DND-41 (cell line): ENCODE results near the gene VDAC2.

Experiments used
- EZH2 ChIP-seq: IDR thresholded peaks from 3 replicates; pipeline ENCODE4 v1.6.1; 2012; ENCODE audit warnings: borderline replicate concordance, low read depth, mild to moderate bottlenecking, moderate library complexity, low read length, inconsistent platforms; ENCODE audit not compliant: severe bottlenecking
- TF ChIP-seq, protein P1 (sequence below): IDR thresholded peaks from 2 replicates; pipeline ENCODE4 v1.5.1; 2012; ENCODE audit warnings: borderline replicate concordance, low read length, moderate library complexity, mild to moderate bottlenecking; ENCODE audit not compliant: poor library complexity, severe bottlenecking; ENCODE audit errors: extremely low read depth

DNA sequence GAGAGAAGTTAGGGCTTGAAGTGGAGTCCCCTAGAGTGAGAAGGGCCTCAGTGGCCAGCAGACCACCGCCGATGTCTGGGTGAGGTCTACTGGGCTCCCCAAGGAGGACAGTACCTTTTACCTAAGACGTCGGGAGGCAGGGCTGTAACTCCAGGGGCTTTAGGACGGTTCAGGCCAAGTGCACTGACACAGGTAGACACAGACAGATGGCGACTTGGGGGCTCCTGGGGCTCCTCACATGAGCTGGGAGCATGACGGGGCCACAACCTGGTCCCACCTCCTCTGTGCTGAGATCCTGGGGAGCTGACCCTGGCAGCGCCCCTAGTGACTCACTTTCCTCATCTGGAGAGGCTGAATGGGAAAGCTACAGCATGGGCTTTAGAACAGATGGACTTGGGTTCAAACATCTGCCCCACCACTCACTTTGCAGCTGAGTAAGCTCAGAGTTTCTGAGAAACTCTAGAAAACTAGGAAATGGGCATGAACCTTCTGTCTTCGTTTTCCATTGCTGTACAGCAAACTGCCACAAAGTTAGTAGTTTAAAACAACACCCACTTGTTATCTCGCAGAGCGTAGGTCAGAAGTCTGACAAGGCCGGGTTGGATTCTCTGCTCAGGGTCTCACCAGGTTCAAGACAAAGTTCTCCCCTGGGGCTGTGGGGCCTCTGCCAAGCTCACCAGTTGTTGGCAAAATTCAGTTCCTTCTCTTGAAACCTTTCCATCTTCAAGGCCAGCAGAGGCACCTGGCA is 29.9 kb downstream of the VDAC2 start:
- TF ChIP-seq, protein P1, sequence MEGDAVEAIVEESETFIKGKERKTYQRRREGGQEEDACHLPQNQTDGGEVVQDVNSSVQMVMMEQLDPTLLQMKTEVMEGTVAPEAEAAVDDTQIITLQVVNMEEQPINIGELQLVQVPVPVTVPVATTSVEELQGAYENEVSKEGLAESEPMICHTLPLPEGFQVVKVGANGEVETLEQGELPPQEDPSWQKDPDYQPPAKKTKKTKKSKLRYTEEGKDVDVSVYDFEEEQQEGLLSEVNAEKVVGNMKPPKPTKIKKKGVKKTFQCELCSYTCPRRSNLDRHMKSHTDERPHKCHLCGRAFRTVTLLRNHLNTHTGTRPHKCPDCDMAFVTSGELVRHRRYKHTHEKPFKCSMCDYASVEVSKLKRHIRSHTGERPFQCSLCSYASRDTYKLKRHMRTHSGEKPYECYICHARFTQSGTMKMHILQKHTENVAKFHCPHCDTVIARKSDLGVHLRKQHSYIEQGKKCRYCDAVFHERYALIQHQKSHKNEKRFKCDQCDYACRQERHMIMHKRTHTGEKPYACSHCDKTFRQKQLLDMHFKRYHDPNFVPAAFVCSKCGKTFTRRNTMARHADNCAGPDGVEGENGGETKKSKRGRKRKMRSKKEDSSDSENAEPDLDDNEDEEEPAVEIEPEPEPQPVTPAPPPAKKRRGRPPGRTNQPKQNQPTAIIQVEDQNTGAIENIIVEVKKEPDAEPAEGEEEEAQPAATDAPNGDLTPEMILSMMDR: no peak
- TF ChIP-seq EZH2: no peak
